Cardiac fibroblast (primary cell): Measurements from ENCODE around the gene ADGRL3.

Source experiments
- DNase-seq, 2 donors: peaks; one replicate each; pipeline versions ENCODE4 v3.0.0 to v3.0.0-alpha.2; 2010; ENCODE audit warnings: low read depth in 2 of 2
- H3K4me3 ChIP-seq, 2 donors: replicated peaks in 1 of 2; 1 replicate in 1 of 2; 2 replicates in 1 of 2; pipeline ENCODE4 v1.5.1; 2011; ENCODE audit warnings: low read depth in 2 of 2, low read length in 2 of 2, mild to moderate bottlenecking in 2 of 2, moderate library complexity in 1 of 2
- TF ChIP-seq, protein P1 (sequence below): IDR thresholded peaks from one replicate; pipeline ENCODE4 v1.5.1; 2011; ENCODE audit warnings: low read depth, mild to moderate bottlenecking, low read length, inconsistent platforms

The ADGRL3 gene

DNA sequence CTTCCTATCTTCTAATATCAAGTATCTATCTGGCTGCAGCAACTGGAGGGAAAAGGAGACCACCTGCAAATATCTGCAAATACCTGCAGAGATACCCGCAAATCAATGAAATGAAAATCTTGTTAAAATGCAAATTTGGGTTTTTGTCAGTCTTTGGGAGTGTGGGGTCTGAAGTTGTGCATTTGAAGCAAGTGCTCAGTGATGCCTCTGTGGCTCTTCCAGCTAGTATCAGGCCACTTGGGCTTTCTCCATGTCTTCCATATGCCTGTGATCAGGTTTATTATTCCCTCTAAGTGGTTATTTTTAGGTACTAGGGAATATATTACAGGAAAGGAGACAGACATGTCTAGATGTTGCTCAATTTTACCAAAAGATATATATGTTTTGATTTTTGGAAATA, 880.3 kb downstream of the ADGRL3 start:
- TF ChIP-seq, protein P1, sequence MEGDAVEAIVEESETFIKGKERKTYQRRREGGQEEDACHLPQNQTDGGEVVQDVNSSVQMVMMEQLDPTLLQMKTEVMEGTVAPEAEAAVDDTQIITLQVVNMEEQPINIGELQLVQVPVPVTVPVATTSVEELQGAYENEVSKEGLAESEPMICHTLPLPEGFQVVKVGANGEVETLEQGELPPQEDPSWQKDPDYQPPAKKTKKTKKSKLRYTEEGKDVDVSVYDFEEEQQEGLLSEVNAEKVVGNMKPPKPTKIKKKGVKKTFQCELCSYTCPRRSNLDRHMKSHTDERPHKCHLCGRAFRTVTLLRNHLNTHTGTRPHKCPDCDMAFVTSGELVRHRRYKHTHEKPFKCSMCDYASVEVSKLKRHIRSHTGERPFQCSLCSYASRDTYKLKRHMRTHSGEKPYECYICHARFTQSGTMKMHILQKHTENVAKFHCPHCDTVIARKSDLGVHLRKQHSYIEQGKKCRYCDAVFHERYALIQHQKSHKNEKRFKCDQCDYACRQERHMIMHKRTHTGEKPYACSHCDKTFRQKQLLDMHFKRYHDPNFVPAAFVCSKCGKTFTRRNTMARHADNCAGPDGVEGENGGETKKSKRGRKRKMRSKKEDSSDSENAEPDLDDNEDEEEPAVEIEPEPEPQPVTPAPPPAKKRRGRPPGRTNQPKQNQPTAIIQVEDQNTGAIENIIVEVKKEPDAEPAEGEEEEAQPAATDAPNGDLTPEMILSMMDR, result no peak
- no peak for DNase-seq
- no peak overlapping the region for H3K4me3 ChIP-seq

DNA sequence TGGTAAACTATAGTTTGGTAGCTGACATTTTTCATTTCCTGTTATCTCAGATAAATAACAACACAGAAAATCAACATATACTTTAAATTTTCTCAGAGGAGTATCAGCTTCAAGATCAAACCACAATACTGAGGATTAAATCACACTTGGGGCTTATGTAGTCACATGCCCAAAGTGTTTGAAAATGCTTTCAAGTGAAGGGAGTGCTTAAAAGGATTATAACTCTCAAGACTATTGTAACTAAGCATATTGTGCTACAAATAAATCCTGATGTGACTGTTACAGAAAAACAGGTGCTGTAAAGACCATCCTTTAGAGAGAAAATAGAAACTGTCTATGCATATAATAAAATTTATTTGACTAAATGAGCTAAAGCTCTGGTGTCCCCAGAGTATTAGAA, 887.6 kb downstream of the ADGRL3 start:
- TF ChIP-seq, protein P1, result no peak
- H3K4me3 ChIP-seq, result no peak overlapping the region
- DNase-seq, result no peak

DNA sequence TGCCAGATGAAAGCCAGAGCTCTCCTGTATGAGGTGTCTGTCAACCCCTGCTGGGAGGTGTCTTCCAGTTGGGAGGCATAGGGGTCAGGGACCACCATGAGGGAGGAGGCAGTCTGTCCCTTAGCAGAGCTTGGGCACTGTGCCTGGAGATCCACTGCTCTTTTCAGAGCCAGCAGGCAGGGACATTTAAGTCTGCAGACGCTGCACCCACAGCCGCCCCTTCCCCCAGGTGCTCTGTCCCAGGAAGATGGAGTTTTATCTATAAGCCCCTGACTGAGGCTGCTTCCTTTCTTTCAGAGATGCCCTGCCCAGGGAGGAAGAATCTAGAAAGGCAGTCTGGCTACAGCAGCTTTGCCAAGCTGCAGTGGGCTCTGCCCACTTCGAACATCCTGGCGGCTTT, 893.6 kb downstream of the ADGRL3 start:
- no peak for DNase-seq
- TF ChIP-seq, protein P1, result no peak
- no peak overlapping the region for H3K4me3 ChIP-seq

DNA sequence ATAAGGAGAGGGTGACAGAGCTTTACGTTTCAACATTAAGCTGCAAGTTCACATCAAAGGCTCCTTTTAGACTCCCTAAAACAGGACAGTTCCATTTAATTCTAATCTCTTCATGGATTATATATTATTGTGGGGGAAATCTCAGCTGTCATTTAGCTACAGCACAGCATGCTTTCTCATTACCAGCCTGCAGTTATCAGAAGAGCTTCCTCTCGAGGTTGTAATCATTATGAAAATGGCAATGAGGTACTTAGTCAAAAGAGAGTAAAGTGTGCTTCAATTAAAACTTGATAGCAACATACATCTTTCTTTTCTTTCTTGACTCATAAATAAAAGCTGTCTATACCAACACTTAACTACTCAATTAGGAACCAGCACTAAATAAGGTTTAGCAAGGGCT, 896.8 kb downstream of the ADGRL3 start:
- H3K4me3 ChIP-seq, result no peak overlapping the region
- DNase-seq, result no peak
- TF ChIP-seq, protein P1, result no peak

DNA sequence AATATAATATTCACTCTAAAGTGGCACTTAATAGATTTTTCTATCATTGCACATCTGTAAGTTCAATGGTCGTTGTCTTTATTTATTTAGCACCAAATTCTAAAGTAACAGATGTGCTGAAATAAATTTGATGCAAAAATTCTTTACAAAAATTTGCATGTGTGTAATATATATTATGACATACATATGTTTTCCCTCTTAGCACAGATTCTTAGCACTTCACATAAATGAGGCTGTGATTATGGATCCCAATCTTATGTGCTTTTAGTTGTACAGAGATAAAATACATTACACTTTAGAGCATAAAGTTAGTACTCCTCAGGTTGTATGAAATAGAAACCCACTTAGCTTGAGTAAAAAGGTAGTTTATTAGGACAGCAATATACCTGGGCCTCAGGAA, 915.1 kb downstream of the ADGRL3 start:
- TF ChIP-seq, protein P1, result no peak
- DNase-seq, result no peak
- H3K4me3 ChIP-seq, result no peak overlapping the region

DNA sequence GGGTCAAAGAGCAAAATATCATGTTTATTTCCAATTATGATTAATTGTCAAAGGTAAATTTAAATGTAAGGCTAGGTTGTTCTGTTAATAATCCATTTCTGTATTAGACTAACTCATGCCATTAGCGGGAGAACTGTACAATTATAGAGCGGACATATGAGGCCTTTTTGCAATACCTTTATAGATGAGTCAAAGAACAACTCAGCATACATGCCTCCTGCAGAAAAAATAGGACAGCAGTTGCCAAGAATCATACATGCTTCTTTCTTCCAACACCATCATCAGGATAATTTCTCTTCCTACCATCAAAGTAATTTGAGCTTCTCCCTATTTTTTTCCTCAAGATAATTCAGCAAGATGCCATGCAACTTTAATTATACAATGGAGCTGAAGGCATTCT, 917.8 kb downstream of the ADGRL3 start:
- no peak overlapping the region for H3K4me3 ChIP-seq
- TF ChIP-seq, protein P1, result no peak
- DNase-seq, result no peak

DNA sequence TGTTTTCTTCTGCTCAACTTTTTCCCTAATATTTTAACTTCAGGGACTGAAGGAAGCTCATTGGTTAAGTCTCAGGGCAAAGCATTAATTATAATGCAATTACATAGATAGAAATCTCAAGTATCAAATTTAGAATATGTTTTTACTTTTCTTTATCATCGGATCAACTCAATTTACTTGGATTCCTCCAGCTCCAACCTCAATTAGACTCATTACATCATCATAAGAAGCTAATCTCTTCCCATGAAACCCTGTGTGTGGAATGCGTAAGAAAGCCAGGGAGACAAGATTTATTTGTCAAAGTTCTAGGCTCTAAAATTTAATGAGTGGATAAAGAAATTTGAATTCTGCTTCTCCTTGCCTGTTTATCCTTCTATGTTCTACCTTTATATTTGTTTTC, 918.4 kb downstream of the ADGRL3 start:
- TF ChIP-seq, protein P1, result no peak
- no peak for DNase-seq
- H3K4me3 ChIP-seq, result no peak overlapping the region
